Measurements from ENCODE around the gene DPP7.
"Not testable (repeated sequence)": the region's sequence is repeated elsewhere in the genome, so short reads cannot be mapped to it uniquely, and the experiment has no call there.

Gene DPP7

DNA sequence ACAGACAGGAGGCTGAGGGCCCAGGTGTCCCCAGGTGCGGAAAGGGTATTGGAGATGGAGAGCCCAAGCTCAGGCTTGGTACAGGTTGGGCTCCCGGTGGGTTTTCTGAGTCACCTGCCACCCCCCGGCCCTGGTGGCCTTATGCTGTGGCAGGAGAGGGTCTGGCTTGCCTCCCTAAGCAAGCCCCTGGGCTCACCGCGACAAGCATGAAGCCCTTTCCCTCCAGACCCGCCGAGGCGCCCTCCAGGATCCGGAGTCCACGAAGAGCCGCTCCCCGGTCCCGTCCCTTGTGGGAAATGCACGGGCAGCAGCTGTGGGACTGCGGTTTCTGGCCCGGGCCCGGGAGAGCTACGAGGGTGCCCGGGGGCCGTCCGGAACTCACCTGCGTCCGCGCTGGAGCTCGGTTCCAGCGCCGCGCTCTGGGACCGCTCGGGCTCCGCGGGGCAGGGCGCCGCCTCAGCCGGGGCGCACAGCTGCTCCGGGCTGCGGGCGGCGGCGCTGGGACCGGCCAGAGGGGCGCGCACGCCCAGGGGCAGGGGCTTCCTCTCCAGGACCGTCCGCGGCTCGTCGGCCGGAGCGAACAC is 44.9 kb downstream of the DPP7 start:
- no peak for DNase-seq

DNA sequence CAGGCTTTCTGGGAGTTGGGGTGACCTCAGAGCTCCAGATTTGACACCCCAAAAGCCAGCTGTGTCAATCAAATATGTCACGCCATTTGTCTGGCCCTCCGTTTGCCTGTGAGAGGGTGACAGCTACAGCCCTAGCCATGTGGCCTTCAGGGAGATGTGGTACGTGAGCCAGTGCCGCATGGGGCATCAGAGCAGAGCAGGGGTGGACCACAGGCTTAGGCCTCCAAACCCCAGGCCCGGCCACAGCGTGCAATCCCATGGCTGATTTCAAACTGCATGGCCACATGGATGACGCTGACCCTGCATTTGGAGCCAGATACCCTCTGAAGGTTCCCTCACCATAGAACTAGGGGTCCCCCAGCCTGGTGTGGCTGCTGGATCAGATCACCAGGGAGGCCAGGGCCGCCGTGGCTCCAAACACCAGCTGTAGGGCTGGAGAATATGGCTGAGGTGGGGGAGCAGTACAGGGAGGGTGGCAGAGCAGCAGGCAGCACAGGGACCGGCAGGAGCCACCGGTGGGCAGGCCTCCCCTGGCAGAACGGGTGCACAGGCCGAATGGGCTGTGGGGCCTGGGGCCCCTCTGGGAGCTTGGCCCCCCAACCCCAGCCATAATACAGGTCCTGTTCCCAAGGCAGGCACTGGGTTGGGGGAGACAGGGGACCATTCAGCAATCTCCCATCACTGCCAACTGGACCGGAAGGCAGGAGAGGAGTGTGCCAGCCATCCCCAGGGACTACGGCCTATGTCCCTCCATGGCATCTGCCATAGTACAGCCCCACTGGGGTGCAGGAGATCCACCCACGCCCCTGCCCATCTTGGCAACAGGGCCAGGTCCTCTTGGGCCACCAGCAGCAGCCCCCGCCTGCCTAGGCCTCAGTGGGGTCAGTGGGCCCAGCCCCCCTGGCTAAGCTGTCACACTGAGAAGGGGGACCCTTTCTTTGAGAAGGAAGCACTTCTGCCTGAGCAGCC is 45.7 kb downstream of the DPP7 start:
- DNase-seq, result no peak

DNA sequence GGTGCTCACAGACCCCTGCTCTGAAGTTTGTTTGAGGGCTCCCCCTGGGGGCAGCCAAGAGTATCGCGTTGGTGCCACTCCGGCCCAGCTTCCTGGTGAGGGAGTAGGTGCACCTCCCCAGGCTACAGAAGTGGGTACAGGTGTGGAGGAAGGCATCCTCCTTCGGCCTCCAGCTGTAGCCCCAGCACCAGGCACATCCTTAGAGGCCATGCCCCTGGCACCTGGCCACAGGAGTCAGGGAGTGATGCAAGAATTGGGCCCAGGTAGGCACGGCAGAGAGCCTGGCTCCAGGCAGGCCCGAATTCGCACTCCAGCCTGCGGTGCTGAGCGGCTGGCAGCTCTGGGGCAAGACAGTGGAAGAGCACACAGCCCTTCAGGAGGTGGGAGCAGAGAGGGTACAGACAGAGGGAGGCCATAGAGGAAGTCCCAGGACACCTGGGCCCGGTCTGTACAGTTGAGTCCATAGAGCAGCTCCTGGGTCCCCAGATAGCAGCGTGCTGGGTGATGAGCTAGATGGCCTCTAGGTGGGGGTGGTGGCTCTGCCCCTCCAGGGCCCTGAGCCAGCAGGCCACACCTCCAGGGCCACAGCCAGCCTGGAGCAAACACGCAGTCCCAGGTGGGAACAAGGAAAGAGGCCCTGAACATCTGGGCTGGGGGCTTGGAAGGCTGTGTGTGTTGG is 46.5 kb downstream of the DPP7 start:
- DNase-seq, result peak in 1 of 2 experiments; percentile 64

- no peak for DNase-seq
Measured at GRCh38 chr9:137066096-137066861, 48.3 kb downstream of the DPP7 start.

GRCh38 chr9:137065336-137065967 is 49.1 kb downstream of the DPP7 start:
- no peak for DNase-seq

- no peak for DNase-seq
Measured at GRCh38 chr9:137064880-137065164, 49.7 kb downstream of the DPP7 start.

GRCh38 chr9:137064027-137064879 is 50.3 kb downstream of the DPP7 start:
- DNase-seq, result peak in 1 of 2 experiments; percentile 10

DNA sequence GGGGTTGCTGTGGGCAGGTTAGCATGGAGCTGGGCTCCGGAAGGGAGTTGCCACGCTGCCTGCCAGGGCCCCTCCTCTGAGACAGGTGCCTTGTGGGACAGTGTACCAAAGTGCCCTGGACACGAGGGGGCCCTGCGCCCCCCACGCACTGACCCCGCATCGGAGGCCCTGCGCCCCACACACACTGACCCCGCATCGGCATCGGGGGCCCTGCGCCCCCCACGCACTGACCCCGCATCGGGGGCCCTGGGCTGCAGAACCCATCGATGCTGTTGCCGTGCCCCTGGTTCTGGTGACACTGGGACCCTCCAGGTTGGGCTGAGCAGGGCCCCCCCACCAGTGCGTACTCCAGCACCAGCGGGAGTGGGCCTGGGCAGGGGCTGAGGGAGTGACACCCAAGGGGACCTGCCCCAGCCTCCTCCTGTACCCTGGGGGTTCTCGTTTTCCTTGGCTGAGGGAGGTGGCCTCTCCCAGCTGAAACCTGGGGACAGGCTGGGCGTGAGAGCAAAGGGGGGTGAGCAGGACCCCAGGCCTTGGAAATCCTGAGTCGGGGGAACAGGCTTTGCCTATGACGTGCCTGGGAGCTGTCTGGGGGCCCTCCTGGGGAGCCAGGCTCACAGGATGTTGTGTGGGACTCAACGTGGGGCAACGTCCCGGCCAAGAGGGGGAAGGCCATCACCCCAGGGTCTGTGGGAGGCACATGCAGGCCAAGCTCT is 51.1 kb downstream of the DPP7 start:
- DNase-seq, result no peak

DNA sequence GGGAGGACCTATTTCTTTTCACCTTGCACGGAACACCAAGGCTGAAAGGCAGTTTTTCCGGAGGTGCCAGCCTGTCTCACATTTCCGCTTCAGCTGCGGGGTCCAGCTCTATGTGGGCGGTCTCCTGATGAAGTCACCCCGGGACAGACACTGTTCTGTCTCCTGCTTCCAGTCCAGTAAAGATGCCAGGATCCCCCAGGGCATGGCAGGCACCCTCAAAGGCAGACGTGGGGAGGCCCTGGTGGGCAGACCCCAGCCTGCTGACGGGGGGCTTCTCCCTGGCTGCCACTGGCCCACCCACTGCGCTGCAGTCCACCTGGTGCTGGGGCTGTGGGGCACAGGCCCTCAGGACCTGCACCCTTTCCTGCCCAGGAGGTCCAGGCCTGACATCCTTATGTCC is 51.7 kb downstream of the DPP7 start:
- DNase-seq, result not testable (repeated sequence)

DNA sequence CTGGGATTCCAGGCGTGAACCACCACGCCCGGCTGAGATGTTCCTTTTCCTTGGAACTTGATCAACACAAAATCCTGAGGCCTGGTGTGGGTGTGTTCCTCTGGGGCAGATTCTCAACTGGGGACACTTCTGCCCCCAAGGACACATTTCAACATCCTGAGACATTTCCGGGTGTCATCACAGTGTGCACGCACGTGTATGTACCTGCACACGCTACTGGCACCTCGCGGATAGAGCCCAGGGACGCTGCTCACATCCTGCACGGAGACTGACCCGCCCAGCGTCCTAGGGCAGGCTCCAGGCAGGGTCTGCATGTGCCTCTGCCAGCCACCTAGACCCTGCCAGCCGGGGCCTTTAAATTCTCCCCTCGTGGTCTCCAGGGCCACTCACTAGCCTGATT is 52.1 kb downstream of the DPP7 start:
- DNase-seq, result no peak

All from NCI-H446 (cell line).